GM06990 (cell line): ENCODE data around the gene ACVR1.
"Not testable (repeated sequence)": the region's sequence is repeated elsewhere in the genome, so short reads cannot be mapped to it uniquely, and the experiment has no call there.

Source experiments
- DNase-seq: peaks from one replicate; pipeline ENCODE4 v3.0.0-alpha.2; 2011; ENCODE audit not compliant: insufficient read length; ENCODE audit errors: extremely low read depth
- H3K27me3 ChIP-seq: replicated peaks from 2 replicates; pipeline ENCODE4 v1.6.0; 2011; ENCODE audit warnings: low read length; ENCODE audit not compliant: control insufficient read depth, insufficient read depth
- H3K36me3 ChIP-seq: 2 replicates; pipeline ENCODE4 v1.5.1; 2011; ENCODE audit warnings: low read length; ENCODE audit not compliant: control insufficient read depth, insufficient read depth
- H3K4me3 ChIP-seq: replicated peaks from 2 replicates; pipeline ENCODE4 v1.5.1; 2011; ENCODE audit warnings: low read depth, mild to moderate bottlenecking, control low read depth, low read length
- CTCF ChIP-seq: IDR thresholded peaks from 2 replicates; pipeline ENCODE4 v1.5.1; 2011; ENCODE audit warnings: low read length, control low read depth, mild to moderate bottlenecking, inconsistent platforms; ENCODE audit not compliant: insufficient read depth, poor library complexity, severe bottlenecking

The ACVR1 gene

GRCh38 chr2:157833721-157834120, 42.4 kb downstream of the ACVR1 start:
- H3K36me3 ChIP-seq = no peaks in the 10 kb centered on the region
- H3K27me3 ChIP-seq = peaks cover 1% of the 10 kb centered on the region; the same call in 1 of the 2 replicates
- TF ChIP-seq CTCF = no peak
- no peak overlapping the region for H3K4me3 ChIP-seq
- DNase-seq = no peak

- no peak for DNase-seq
- no peak for TF ChIP-seq CTCF
- Histone ChIP-seq H3K4me3 (no peak overlapping the region), H3K27me3 (no peaks in the 10 kb centered on the region; the same call in 1 of the 2 replicates), H3K36me3 (no peaks in the 10 kb centered on the region)
Observed at GRCh38 chr2:157831573-157832315, 44.4 kb downstream of the ACVR1 start.

GRCh38 chr2:157830696-157831570, 45.2 kb downstream of the ACVR1 start:
- no peaks in the 10 kb centered on the region; the same call in 1 of the 2 replicates for H3K27me3 ChIP-seq
- TF ChIP-seq CTCF = no peak
- no peak overlapping the region for H3K4me3 ChIP-seq
- no peak for DNase-seq
- H3K36me3 ChIP-seq = no peaks in the 10 kb centered on the region

GRCh38 chr2:157830266-157830665, 45.9 kb downstream of the ACVR1 start:
- TF ChIP-seq CTCF = no peak

GRCh38 chr2:157827377-157827776, 48.8 kb downstream of the ACVR1 start:
- H3K4me3 ChIP-seq = no peak overlapping the region
- H3K27me3 ChIP-seq = no peaks in the 10 kb centered on the region
- DNase-seq = no peak
- no peaks in the 10 kb centered on the region for H3K36me3 ChIP-seq
- TF ChIP-seq CTCF = no peak

More at GRCh38 chr2:157830266-157830665, 45.9 kb downstream of the ACVR1 start:
- DNase-seq = no peak
- Histone ChIP-seq H3K4me3 (no peak overlapping the region), H3K36me3 (no peaks in the 10 kb centered on the region), H3K27me3 (no peaks in the 10 kb centered on the region; the same call in 1 of the 2 replicates)

GRCh38 chr2:157826644-157827043, 49.5 kb downstream of the ACVR1 start:
- DNase-seq, H3K4me3 ChIP-seq, H3K27me3 ChIP-seq, H3K36me3 ChIP-seq: not testable (repeated sequence)
